Ramos (cell line): ENCODE measurements around the gene GPR146.

Source experiments
- in situ Hi-C: fragments of 300-500 bp; cut with MboI; formaldehyde crosslinking; loops from one replicate; pipeline ENCODE4 v1.14.3; 2022; ENCODE audit warnings: low sequenced_read_pairs; ENCODE audit not compliant: unreplicated experiment

GPR146 gene

GRCh38 chr7:1100386-1100785 is 56.0 kb downstream of the GPR146 start:
- in situ Hi-C loops: no loop called here

DNA sequence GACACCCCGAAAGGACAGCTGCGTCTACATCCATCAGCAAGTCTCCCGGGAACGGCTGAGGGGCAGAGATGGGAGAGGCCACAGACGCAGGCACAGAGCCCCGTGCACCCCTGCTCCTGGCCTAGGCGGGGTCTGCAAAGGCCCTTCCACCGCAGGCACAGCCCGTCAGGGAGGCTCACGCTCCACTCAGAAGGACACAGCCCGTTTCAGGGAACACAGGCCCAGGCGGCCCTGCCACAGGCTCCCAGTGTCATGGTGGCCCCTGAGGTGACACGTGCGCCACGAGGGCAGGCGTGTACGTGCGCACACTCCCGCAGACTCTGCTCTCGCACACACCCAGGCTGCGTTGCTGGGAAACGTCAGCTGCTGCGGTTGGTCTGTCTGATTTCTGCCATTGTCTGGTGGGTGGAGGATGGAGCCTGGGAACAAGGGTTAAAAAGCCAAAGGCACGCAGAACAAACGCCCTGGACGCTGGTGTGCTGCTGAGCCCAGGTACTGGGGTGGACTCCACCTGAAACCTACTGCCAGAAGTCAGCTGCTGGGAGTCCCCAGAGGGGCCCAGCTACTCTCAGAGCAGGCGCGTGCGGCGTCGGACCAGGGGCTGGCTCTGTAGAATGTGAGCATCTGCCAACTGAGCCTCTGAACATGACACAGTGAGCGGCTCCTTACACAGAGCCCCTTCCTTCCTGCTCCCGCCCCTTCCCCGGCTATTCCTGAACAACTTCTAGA is 56.7 kb downstream of the GPR146 start:
- in situ Hi-C loops: no loop called here

DNA sequence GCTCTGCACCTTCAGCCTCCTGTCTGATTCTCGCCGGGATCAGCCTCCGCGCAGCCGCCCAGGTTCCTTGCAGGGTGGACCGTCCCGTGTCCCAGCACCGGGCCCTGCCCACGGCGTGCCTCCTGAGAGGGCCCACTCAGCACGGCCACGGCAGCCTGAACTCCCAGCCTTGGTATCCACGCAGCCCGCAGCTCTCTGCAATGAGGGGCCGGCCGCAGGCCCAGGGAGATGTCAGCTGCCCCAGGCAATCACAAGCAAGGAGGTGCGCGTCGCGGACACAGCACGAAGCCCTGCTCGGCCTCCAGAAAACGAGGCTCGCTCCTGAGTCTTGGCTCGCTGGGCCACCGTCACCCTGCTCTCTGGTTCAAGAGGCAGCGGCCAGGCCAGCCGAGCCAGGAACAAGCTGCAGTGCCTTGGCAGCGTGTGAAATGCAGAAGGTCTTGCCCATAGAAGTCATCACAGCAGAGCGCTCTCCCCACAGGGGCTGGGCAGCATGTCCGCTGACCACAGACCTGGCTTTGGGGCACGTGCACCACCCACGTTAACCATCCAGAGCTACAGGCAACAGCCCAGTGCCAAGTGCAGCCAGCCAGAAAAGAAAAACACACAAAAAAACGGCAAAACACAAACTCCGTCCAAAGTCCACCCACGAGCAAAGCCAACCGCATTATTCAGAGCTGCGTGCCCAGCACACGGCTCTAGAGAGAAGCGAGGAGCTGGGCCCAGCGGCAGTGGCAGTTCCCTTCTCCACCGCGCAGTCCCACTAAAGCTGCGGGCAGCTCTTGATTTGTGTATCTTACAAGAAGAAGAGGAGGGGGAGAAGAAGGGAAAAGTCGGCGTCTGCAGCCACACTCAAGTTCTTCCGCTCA is 57.5 kb downstream of the GPR146 start:
- in situ Hi-C loops: no loop called here

DNA sequence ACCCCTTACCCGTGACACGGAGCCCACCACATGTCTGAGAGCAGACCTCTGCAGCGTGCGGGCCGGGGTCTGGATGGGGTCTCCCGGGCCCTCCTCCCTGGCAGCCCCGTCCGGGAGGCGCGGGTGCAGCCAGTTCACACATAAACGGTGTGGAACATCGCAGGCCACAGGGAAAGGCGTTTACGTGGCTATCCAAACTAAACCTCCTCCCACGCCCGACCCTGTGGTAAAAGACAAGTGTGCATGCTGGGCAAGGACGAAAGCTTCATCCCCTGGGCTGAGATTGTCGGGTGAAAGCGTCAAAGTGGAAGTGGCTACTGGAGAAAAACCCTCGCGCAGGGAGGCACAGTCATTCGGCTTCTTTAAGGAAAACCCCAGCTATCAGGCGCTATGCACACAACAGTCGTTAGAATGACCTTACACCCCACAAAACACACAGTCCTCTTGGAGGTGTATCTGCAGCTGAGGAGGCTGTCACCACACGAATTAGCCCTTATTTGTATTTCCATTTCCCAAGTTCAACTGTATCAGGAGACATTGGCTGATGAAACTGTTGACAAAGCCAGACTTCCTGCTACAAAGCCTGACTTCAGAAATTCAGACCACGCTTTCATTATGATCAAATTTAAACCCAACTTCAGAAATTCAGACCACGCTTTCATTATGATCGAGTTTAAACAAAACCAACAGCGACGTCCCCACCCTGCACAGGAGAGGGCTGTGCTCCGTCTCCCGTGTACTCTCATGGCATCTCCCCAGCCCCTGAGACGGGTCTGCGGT is 58.9 kb downstream of the GPR146 start:
- in situ Hi-C loops: no loop called here

DNA sequence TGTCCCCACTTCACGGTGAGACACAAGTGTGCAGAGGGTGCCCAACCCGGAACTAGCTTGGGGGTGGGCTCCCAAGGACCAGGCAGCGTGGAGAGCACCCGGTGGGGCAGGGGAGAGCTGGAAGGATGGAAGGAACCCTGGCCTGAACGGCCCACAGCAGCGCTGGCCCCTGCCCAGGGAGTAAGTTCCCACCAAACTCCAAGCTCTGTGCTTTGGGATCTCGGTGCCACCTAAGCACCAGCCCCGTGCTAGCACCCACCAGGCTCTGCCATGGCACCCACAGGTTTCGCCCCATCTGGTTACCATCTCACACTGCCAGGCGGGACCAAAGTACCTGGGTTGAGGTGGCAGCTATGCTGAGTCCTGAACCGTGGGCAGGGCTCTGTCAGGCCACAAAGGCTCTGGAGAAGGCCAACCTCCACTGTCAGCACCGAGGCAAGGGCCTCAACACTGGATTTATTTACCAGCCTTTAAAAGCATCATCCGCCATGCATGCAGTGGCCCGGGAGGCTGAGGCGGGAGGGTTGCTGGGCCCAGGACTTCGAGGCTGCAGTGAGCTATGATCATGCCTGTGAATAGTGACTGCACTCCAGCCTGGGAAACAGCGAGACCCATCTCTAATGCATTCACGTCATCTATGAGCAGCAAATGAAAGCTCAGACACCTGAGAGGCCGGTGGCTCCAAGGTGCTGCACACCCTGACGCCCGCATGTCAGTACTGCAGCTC is 59.6 kb downstream of the GPR146 start:
- in situ Hi-C loops: no loop called here

DNA sequence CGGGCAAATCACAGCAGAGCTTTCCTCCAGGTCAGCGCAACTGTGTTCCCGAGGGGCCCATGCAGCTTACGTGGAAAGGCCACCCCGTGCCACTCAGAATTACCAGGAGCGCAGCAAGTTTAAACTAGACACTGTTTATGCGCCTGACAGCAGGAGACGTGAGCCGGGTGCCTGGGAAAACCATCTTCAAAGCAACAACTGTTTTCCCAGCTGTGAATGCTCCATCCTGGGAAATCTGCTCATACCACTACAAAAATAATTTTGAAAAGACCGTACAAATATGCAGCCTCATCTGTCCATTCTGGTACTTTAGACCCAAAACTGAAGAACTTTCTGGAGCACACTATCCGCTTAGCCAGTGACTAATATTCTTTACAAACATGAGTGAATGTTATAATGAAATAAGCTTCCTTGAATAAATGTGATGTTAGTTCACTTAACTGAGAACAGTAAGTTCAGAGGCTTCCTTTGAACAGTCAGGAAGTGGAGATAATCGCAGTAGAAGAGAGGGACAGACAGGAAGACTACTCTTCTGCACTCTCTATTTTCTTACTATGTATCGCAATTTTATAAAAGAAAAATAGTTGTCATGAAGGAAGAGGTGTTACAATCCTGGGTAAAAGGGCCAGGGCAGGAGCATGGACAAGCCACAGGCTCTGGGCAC is 60.3 kb downstream of the GPR146 start:
- in situ Hi-C loops: no loop called here

DNA sequence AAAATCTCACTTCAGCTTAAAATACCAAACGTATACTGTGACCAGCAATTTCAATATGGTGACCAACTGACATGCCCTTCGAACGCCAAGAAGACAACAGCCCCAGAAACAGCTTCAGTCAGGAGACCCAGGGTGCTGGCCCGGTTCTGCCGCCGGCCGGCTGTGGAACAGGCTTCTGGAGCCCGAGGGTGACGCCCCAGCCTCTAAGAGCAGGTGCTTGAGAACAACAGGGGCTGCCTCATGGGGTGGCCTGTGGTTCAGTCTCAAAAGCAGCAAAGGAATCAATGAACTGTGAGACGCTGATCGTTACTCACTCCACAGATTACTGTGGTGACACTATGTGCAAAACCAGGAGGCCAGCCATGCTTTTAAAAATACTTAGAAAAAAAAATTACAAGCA is 60.8 kb downstream of the GPR146 start:
- in situ Hi-C loops: no loop called here

GRCh38 chr7:1106063-1106792 is 61.9 kb downstream of the GPR146 start:
- in situ Hi-C loops: no loop called here

- in situ Hi-C loops: no loop called here
Measured at GRCh38 chr7:1106793-1107421, 62.6 kb downstream of the GPR146 start.

GRCh38 chr7:1108264-1108920 is 64.0 kb downstream of the GPR146 start:
- in situ Hi-C loops: no loop called here
